ENCODE data around the gene DCDC2B.
"Not testable (repeated sequence)": the region's sequence is repeated elsewhere in the genome, so short reads cannot be mapped to it uniquely, and the experiment has no call there.

DCDC2B gene

DNA sequence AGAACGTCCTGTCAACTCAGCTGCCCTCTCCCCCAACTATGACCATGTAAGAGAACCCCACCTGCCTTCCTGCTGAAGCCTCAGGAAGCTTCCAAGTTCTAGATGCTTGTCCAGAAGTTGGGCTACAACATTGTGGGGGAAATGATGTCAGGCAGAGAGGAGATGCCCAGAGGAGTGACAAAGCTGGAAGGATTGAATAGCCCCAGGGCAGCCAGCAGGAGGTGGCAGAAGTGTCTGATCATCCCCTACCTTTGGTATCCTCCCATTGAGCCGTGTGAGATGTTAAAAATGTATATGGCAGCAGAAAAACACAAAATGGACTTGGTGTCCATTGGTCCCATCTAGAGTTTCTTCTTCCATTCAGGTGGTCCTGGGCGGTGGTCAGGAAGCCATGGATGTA, 19.9 kb downstream of the DCDC2B start:
- no peak for FAIRE-seq

DNA sequence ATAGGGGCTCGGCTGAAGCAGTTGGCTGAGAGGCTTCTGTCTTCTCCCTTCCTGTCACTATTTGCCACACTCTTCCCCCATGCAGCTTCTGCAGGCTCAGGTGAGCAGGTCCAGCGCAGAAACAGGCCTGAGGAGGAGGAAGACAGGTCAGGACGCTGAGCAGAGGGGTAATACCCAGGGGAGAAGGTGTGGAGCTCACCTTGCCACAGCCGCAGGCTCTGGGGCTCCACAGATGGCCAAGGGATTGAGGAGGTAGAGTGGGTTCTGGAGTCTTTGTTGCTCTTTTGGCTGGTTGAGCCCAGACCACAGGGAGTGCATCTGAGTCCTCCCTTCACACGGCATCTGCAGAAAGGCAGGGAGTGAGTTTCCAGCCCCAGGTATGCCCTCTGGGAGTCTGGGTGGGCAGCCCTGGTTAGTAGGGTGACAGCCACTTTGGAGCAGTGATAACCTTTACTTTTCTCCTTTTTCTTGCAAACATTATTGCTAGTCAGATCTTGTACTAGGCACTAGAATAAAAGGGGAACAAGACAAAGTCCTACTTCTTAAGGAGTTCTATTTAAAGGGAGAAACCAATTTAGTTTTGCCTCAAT, 23.0 kb downstream of the DCDC2B start:
- FAIRE-seq = no peak

DNA sequence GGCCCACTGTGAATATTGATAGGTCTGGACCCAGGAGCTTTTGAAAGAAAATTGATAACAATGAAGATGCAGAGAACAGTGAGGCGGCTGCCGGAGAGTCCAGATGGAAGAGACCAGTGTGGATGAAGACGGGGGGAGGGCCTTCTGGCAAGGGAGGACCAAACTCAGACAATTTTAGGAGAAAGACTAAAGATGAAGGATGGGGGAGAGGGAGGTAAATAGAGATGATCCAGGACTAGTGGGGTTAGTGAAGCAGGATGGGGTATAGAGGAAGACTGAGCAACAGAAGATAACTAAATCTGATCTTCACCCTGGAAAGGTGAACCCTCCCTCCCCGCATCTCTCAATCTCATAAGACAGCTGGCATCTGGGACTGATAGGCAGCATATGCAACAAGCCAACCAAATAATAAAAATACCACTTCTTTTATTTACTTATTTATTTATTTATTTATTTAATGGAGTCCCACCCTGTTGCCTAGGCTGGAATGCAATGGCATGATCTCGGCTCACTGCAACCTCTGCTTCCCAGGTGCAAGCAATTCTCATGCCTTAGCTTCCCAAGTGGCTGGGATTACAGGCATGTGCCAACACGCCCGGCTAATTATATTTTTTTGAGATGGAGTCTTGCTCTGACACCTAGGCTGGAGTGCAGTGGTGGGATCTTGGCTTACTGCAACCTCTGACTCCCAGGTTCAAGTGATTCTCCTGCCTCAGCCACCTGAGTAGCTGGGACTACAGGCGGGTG, 23.8 kb downstream of the DCDC2B start:
- FAIRE-seq = no peak

DNA sequence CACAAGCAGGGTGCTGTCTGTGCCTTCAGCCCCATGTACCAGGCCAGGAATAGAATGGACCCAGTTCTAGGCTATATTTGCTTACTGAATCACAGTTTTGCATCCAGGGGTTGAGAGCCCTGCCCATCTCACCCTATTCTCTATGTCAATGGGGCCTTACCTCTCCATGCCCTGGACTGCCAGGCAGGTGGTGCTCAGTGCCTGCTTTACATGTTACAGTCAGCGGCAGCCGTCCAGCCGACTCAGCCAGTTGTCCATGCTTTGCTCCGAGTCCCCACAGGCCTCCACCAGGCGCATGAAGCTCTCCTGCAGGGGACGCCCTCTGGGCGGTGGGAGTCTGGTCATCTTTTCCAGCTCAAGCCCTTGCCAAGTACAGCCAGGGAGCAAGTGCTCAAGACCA, 25.9 kb downstream of the DCDC2B start:
- FAIRE-seq = no peak

DNA sequence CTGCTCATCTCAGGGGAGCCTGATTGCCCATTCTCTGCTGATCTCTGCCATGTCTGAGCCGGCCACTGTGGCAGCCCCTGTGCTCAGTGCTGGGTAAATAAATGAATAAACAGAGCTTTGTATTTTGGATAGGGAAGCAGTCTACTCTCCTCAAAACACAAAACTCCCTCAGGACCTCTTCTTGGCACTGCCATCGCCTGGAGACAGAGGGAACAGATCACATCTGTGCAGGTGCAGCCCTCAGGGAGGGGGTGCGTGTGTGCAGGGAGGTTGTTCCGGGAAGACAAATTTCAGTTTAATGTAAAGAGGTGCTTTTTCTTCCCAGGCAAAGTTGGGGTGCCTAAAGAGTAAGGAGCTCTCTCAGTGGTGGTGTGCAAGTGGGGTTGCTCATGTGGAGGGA, 30.4 kb downstream of the DCDC2B start:
- FAIRE-seq = no peak

DNA sequence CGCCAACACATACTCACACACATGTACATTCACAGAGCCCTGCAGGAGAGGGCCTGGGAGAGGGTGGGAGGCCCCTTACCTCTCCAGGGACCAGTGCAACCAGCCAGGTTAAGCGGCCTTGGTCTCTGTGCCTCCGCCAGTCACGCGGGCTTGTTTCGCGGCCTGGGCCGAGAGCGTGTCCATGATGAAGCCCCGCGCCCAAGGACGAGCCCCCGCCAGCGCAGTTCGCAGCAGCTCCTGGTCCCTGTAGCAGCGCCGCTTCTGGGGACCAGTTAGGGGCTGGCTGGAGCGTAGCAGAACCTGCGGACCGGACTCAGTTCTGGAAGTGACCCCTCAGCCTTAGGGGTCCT, 30.9 kb downstream of the DCDC2B start:
- FAIRE-seq = no peak

DNA sequence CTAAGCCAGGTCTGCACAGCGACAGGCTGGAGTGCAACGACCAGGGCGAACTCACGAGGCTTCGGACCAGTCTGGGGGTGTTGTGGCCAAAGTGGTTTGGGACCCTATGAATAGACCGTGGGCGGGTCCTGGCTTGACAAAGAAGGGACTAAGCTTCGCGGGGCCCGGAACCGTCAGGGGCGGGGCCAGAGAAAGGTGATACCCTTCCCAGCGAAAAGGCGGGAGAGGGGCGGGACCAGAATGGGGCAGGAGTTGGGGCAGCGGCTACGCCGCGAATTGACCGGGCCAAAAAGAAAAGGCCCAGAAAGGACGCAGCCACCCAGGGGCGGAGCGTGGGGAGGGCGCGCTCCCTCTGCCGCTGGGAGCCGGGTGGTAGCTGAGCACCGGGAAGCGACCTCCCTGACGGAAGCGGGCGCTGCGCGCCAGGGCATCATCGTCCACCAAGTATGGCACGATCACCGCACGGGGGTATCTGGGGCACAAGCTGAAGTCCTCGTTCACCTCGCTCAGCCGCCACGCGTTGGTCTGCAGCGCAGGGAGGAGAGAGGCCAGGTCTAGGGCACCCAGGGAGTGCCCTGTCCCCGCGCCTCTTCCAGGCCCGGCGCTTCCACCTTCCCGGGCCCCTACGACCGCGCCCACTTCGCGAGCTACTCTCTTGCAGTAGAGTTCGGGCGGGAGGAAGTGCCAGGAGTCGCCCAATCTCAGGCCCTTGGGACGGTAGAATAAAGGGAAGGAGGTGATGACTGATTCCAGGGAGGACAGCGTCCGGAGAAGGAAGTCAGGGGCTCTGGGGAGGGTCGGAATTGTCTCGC, 31.5 kb downstream of the DCDC2B start:
- no peak for FAIRE-seq

DNA sequence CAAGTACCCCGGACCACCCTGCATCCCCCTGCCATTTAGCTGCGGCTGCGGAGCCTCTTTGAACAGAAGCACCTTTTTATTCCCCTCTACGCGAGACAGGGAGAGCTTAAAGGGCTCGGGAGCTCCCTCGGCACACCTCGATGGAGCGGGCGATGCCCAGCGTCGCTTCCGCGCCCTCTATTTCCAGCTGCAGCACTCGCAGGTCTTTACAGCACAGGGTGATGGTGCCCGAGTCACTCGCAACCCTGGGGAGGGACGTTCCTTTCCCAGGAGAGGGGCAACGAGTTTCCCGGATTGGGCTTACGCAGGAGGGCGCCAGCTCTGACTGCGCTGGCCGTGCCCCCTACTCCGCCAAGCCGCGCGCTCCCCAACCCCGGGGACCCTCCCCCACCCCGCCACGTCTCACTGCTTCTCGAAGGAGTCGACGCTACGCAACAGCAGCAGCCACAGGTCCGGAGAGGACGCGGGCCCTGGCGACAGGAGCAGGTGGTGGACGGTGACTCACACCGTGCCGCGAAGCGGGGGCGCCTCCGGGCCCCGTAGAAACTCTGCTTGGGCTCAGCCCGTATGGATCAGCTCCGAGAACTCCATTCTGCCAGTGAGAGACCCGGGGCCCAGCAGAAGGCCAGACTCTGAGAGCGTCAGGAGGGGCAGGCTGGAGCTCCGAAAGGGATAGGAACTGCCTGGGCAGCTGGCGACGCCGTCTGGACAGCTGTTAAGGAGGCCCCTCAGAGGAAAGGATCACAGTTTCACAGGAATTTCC, 32.3 kb downstream of the DCDC2B start:
- FAIRE-seq = no peak

DNA sequence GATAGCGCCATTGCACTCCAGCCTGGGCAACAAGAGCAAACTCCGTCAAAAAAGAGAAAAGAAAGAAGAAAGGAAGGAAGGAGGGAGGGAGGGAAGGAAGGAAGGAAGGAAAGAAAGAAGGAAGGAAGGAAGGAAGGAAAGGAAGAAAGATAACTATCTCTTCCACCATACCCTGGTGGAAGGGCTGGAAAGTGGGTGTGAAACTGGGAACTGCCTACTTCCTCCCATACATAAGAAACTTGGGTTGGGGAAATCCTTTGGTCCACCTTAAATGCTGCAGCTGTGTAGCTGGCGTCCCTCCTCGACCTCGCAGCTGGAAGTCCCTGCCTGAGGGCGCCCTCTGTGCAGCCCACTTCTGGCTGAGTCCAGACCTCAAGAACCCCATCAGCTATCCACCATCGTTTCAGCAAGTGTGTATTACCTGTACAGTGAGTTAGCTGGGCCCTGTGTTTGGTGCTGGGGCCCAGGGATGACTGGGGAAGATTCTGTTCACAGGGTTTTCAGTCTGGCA, 33.5 kb downstream of the DCDC2B start:
- FAIRE-seq = no peak

DNA sequence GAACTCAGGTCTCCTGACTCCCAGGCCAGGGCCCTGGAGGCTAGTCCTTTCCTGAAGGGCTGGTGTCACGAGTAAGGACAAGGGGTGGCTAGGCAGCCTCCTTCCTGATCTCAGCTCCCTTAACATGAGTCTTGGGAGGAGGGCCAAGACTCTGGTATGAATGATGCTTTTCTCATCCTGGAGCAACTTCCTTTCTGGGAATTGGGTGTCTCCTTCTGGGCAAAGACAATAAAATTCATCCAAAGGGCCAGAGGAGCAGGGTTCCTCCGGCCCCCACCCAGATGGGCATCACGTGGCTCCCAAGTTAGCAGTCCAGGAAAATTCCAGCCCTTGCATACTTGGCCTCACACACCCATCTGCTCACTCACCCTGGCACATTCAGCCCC, 38.0 kb downstream of the DCDC2B start, which contains the start of gene FAM167B:
TSS of gene FAM167B (plus strand) at position 335 of the 386 bp plus-strand sequence. CDS start 200 bp downstream, outside the sequence.
- no peak for FAIRE-seq

DNA sequence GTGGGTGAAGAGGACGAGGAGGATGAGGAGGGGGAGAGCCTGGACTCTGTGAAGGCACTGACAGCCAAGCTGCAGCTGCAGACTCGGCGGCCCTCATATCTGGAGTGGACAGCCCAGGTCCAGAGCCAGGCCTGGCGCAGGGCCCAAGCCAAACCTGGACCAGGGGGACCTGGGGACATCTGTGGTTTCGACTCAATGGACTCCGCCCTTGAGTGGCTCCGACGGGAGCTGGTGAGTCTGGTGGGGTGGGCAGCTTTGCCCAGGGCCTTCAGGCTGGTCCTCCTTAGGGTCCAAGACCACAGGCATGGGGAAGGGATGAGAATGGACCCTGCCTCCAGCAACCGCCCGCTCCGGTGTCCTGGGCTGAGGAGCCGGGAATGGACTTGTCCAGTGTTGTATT, 38.6 kb downstream of the DCDC2B start:
- no peak for FAIRE-seq

DNA sequence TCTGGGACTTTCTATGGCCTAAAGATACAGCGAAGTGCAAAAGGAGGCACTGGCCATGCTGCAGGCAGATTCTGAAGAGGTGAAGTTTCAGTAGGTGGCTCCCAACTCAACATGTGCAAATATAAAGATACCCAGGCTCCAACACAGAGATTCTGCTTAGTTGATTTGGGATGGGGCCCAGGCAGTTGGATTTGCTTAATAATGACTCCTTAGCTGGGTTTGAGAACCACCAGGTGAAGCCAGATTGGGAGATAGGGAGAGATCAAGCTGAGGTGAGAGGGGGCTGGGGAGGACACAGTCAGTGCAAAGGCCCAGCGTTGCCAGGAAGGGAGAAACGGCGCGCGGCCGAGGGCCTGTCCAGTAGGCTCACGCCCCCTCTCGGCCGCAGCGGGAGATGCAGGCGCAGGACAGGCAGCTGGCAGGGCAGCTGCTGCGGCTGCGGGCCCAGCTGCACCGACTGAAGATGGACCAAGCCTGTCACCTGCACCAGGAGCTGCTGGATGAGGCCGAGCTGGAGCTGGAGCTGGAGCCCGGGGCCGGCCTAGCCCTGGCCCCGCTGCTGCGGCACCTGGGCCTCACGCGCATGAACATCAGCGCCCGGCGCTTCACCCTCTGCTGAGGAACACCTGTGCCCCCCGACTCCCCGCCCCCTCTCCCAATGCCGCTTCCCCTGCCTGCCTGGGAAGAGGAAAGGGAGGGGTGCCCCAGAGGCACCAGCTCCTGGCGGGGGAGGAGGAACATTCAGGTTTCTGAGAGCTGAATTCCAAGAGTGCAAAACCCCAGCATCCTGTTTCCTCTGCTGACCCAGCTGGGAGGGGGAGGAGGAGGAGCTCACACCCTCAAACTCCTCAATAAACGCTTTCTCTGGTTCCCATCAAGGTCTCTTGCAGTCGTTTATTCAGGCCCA, 39.3 kb downstream of the DCDC2B start:
- no peak for FAIRE-seq

DNA sequence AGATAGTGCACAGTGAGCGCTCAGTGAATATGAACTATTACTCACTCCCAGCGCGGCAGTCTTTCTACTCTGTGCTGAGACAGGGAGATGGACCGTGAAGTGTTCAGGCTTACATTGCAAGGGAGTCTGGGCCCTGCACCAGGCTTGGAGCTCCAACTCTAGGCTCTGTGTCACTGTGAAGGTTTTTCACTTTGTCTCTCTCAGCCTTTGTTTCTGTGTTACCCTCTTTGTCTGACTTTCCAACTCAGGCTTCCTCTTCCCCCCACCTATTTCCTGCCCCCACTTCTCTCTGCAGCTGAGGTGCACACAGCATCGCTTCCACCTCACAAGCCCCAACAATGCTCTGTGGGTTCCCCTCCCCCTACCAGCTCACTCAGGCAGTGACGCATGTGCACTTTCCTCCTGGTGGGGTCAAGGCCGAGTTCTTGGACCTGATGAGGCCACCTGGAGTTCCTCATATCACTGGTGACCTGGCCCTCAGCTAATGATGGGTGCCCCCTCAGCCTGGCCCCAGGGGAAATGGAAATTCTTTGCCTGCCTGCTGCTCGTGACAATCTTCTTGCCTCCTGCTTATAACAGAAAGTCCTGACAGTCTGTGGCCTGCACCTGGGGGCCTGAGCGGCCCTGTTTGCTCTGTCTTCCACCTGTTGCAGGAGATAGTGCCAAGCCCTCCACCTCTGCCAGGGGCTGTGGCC, 41.1 kb downstream of the DCDC2B start:
- no peak for FAIRE-seq

DNA sequence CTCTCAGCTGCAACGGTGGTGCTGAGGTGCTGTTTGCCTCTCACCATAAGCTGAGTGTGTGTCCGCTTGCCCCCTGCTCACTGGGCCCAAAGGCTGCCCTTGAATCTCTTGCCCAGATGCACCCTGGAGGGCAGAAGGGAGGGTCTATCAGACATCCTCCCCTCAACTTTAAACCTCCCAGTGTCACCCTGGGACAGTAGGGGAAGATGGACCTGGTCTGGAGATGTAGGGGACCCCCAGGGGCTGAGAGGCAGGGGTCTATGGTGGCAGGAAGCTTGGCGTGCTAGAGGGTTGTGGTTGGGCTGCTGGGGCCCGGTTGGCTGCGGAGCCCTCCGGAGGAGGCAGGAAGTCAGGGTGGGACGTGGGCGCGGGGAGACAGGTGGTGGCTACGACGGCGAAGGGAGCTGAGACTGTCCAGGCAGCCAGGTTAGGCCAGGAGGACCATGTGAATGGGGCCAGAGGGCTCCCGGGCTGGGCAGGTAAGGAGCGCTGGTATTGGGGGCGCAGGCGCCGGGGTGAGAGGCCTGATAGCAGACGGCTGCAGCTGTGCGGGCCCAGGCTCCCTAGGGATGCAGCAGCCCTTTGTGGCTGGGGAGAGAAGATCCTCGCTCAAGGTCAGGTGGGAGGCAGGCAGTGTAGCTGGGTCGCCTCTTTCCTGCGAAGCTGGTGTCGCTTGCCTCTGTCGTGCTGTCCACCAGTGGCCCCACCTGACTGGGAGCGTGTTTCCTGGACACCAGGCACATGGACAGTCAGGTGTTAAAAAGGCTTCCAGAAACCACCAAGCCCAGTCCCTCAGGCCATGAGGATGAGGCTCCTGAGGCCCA, 42.2 kb downstream of the DCDC2B start, which contains the start of gene LCK:
TSS of gene LCK (plus strand) at position 373 of the 824 bp plus-strand sequence. CDS start 23,065 bp downstream, outside the sequence.
- no peak for FAIRE-seq

DNA sequence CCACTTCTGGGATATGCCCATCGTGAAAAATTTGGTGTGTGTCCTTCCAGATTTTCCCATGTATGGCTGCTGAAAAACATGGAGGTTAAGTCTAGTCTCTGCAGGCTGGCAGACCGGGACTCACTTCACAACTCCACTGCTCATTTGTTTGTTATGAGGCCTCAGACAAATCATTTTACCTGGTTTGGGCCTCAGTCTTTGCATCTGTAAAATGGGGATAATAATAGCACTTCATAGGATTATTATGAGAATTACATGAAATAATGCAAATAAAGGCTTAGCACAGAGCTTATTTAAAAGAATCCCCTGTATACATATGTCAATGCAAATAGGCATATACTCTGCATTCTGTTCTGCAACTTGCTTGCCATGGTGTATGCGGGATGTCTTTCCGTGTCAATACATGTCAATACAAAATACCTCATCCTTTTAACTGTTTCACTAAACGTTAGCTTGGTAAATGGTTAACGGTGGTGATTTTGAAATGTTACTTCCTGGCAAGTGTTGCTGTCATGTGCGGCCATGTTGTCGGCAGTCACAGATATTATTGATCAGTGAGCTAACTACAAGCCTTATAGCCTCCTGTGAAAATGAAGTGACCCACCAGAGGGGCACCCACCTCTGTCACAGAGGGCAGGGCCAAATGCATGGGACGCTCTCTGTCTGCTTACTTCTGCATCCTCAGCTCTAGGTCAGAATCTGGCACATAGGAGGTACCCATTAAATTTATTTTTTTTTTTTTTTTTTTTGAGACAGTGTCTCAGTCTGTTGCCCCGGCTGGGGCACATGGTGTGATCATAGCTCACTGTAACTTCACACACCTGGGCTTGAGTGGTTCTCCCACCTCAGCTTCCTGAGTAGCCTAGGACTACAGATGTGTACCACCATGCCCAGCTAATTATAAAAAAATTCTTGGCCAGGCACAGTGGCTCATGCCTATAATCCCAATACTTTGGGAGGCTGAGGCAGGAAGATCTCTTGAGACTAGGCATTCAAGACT, 46.5 kb downstream of the DCDC2B start:
- no peak for FAIRE-seq

DNA sequence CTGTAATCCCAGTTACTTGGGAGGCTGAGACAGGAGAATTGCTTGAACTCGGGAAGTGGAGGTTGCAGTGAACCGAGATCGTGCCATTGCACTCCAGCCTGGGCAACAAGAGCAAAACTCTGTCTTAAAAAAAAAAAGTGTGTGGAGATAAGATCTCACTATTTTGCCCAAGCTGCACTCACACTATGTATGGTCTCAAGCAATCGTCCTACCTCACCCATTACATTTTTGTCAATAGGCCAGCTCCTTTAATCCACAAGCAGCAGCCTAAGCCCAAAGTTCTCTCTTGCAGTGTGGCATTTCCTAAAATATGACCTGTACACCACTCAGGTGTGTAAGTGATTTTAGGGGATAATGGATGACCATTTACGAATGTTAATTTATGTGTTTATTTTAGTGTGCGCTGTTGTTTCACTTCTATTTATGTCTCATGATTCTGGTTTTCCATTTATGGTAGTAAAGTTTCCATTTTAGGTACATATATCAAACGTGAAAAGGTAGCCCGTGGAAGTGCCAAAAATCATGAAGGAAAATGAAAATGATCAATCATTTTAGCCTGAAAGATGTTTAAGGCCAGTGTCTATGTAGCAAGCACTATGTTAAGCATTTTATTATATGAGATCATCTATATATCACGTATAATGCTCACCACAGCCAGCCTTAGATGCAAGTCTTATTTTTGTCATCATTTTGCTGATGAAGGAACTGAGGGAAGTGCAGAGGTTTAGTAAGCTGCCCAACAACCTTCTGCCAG, 47.8 kb downstream of the DCDC2B start:
- no peak for FAIRE-seq

DNA sequence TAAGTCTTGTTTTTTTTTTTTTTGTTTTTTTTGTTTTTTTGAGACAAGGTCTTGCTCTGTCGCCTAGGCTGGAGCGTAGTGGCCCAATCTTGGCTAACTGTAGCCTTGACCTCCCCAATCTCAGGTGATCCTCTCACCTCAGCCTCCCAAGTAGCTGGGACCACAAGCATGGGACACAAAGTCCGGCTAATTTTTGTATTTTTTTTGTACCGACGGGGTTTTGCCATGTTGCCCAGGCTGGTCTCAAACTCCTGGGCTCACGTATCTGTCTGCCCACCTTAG, 48.3 kb downstream of the DCDC2B start:
- no peak for FAIRE-seq

DNA sequence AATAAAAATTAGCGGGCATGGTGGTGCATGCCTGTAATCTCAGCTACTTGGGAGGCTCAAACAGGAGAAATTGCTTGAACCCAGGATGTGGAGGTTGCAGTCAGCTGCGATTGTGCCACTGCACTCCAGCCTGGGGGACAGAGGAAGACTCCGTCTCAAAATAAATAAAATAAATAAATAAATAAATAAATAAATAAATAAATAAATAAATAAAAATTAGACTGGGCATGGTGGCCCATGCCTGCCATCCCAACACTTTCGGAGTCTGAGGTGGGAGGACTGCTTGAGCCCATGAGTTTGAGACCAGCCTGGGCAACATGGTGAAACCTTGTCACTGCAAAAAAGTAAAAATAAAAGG, 54.3 kb downstream of the DCDC2B start:
- FAIRE-seq = not testable (repeated sequence)

Data from G401.6 (cell line).